K562 (cell line): ENCODE data around the gene LRRC26. TPM values are rescaled to one million over a fixed set of nuclear protein-coding genes. Genes with fewer than 3 reads are reported as not detected.

Experiments used
- JUND ChIP-seq, 2 experiments: IDR thresholded peaks; 2 replicates in 1 of 2; 3 replicates in 1 of 2; pipeline ENCODE4 v1.6.1; 2011; ENCODE audit warnings: borderline replicate concordance in 2 of 2, low read depth in 2 of 2, low read length in 2 of 2, improper control_type of control experiment in 1 of 2, missing biosample characterization in 1 of 2, missing genetic modification characterization in 1 of 2, missing genetic modification reagents in 1 of 2
- MTF1 ChIP-seq: fragments of 250-450 bp; sonication (Bioruptor Pico); IDR thresholded peaks from 2 replicates; pipeline ENCODE4 v1.9.0; 2021; ENCODE audit warnings: moderate library complexity, mild to moderate bottlenecking, inconsistent platforms, borderline replicate concordance
- NBN ChIP-seq: fragments of 450-650 bp; IDR thresholded peaks from 2 replicates; pipeline ENCODE4 v1.6.1; 2016; ENCODE audit warnings: low read depth, mild to moderate bottlenecking
- NFATC3 ChIP-seq: fragments of 450-650 bp; IDR thresholded peaks from 2 replicates; pipeline ENCODE4 v1.6.1; 2017; ENCODE audit warnings: mild to moderate bottlenecking
- NFE2L1 ChIP-seq: fragments of 450-650 bp; IDR thresholded peaks from 2 replicates; pipeline ENCODE4 v1.6.1; 2016; ENCODE audit warnings: missing genetic modification characterization, low read depth, mild to moderate bottlenecking, missing compliant biosample characterization, moderate library complexity, borderline replicate concordance
- SETDB1 ChIP-seq: IDR thresholded peaks from one replicate; pipeline ENCODE4 v1.6.1; 2012; ENCODE audit warnings: low read length, control low read depth, inconsistent platforms
- SMARCE1 ChIP-seq: fragments of 450-650 bp; IDR thresholded peaks from 2 replicates; pipeline ENCODE4 v1.7.1; 2016; ENCODE audit warnings: mild to moderate bottlenecking
- SUPT5H ChIP-seq: fragments of 450-650 bp; IDR thresholded peaks from 2 replicates; pipeline ENCODE4 v1.6.1; 2016
- TCF3 ChIP-seq: sonication (generic); formaldehyde crosslinking; IDR thresholded peaks from 2 replicates; pipeline ENCODE4 v1.4.0; 2020; ENCODE audit warnings: mild to moderate bottlenecking, missing genetic modification reagents
- TOE1 ChIP-seq, 2 experiments: fragments of 450-650 bp in 1 of 2; sonication (generic) in 1 of 2; formaldehyde crosslinking in 1 of 2; IDR thresholded peaks; 2 replicates each; pipeline versions ENCODE4 v1.7.1 to v1.8.0; 2016 to 2022; ENCODE audit warnings: borderline replicate concordance in 2 of 2, mild to moderate bottlenecking in 2 of 2, antibody characterized with exemption in 1 of 2, inconsistent platforms in 1 of 2, low read depth in 1 of 2, missing genetic modification reagents in 1 of 2, moderate library complexity in 1 of 2
- ZFPM2 ChIP-seq: fragments of 250-450 bp; sonication (Bioruptor Pico); IDR thresholded peaks from 2 replicates; pipeline ENCODE4 v1.5.1; 2022; ENCODE audit warnings: mild to moderate bottlenecking
- ZNF143 ChIP-seq: sonication (generic); formaldehyde crosslinking; IDR thresholded peaks from 2 replicates; pipeline ENCODE4 v1.9.0; 2022; ENCODE audit warnings: mild to moderate bottlenecking, missing genetic modification reagents
- polyA plus RNA-seq, 8 experiments: library from polyadenylated mRNA; depleted of rRNA in 4 of 8; stranded (reverse) in 5 of 8; unstranded in 3 of 8; fragments of >200 nt; fragmentation: Nextera tagmentation in 2 of 8; fragmentation: Illumina TruSeq in 1 of 8; extraction: Ambion mirVana in 2 of 8; extraction: Trizol in 1 of 8; gene quantifications; 2 replicates each; pipeline versions ENCODE4 v1.2.1 to v1.2.3, GENCODE V29; 2011 to 2014; ENCODE audit warnings: inconsistent platforms in 1 of 8, missing spikeins in 1 of 8
- total RNA-seq, 7 experiments: library from RNA; depleted of rRNA in 6 of 7; stranded (reverse); fragments of >200 nt in 6 of 7; fragmentation: Illumina TruSeq in 2 of 7; extraction: Trizol in 2 of 7; gene quantifications; 2 replicates each; pipeline versions ENCODE4 v1.2.1 to v1.2.3, GENCODE V29; 2011 to 2021; ENCODE audit warnings: low replicate concordance in 1 of 7
- TF ChIP-seq, protein P1 (sequence below): IDR thresholded peaks from 2 replicates; pipeline ENCODE4 v1.6.1; 2011; ENCODE audit warnings: borderline replicate concordance, low read depth, mild to moderate bottlenecking, moderate library complexity, low read length; ENCODE audit not compliant: insufficient read depth, poor library complexity, severe bottlenecking
- TF ChIP-seq, protein P2 (sequence below): fragments of 150-350 bp; conservative IDR thresholded peaks from 2 replicates; pipeline ENCODE4 v1.6.1; 2014; ENCODE audit warnings: low read length
- TF ChIP-seq, protein P3 (sequence below): sonication (generic); formaldehyde crosslinking; IDR thresholded peaks from 2 replicates; pipeline ENCODE4 v1.8.1; 2023; ENCODE audit warnings: mild to moderate bottlenecking, missing genetic modification reagents
- TF ChIP-seq, protein P4 (sequence below): fragments of 250-450 bp; sonication (Bioruptor Pico); IDR thresholded peaks from 2 replicates; pipeline ENCODE4 v1.5.0; 2020; ENCODE audit warnings: mild to moderate bottlenecking, borderline replicate concordance
- TF ChIP-seq, protein P5 (sequence below): sonication (generic); formaldehyde crosslinking; IDR thresholded peaks from 2 replicates; pipeline ENCODE4 v1.8.1; 2023; ENCODE audit warnings: mild to moderate bottlenecking, missing genetic modification reagents, moderate library complexity

The LRRC26 gene
- total and polyA plus RNA-seq, 9 of the 15 experiments (the other 6 are each of a cell fraction or from before 2014, with no cell fraction given): not detected

DNA sequence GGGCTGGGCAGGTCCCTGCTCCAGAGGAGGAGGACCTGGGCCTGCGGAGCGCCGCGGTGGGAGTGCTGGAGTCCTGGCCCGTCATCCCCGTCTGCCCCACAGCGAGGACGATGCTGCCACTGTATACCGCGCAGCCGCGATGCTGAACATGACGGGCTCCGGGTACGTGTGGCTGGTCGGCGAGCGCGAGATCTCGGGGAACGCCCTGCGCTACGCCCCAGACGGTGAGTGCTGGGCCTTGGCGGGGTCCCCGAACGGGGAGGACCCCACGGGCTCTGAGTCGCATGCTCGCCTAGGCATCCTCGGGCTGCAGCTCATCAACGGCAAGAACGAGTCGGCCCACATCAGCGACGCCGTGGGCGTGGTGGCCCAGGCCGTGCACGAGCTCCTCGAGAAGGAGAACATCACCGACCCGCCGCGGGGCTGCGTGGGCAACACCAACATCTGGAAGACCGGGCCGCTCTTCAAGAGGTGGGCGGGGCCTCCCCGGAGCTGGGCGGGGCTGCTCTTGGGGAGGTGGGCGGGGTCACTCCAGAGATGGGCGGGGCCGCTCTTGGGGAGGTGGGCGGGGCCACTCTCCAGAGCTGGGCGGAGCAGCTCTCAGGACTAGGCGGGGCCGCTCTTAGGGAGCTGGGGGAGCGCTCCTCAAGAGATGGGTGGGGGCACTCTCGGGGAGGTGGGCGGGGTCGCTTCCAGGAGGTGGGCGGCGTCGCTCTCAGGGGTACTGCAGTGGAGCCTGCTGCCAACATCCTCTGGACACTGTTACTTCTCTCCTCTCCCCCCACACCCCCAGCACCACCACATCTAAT, 13.1 kb downstream of the LRRC26 start (continued):
- TF ChIP-seq, protein P1, sequence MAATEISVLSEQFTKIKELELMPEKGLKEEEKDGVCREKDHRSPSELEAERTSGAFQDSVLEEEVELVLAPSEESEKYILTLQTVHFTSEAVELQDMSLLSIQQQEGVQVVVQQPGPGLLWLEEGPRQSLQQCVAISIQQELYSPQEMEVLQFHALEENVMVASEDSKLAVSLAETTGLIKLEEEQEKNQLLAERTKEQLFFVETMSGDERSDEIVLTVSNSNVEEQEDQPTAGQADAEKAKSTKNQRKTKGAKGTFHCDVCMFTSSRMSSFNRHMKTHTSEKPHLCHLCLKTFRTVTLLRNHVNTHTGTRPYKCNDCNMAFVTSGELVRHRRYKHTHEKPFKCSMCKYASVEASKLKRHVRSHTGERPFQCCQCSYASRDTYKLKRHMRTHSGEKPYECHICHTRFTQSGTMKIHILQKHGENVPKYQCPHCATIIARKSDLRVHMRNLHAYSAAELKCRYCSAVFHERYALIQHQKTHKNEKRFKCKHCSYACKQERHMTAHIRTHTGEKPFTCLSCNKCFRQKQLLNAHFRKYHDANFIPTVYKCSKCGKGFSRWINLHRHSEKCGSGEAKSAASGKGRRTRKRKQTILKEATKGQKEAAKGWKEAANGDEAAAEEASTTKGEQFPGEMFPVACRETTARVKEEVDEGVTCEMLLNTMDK: no peak
- TF ChIP-seq, protein P2, sequence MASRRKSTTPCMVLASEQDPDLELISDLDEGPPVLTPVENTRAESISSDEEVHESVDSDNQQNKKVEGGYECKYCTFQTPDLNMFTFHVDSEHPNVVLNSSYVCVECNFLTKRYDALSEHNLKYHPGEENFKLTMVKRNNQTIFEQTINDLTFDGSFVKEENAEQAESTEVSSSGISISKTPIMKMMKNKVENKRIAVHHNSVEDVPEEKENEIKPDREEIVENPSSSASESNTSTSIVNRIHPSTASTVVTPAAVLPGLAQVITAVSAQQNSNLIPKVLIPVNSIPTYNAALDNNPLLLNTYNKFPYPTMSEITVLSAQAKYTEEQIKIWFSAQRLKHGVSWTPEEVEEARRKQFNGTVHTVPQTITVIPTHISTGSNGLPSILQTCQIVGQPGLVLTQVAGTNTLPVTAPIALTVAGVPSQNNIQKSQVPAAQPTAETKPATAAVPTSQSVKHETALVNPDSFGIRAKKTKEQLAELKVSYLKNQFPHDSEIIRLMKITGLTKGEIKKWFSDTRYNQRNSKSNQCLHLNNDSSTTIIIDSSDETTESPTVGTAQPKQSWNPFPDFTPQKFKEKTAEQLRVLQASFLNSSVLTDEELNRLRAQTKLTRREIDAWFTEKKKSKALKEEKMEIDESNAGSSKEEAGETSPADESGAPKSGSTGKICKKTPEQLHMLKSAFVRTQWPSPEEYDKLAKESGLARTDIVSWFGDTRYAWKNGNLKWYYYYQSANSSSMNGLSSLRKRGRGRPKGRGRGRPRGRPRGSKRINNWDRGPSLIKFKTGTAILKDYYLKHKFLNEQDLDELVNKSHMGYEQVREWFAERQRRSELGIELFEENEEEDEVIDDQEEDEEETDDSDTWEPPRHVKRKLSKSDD: no peak
- TF ChIP-seq, protein P3, sequence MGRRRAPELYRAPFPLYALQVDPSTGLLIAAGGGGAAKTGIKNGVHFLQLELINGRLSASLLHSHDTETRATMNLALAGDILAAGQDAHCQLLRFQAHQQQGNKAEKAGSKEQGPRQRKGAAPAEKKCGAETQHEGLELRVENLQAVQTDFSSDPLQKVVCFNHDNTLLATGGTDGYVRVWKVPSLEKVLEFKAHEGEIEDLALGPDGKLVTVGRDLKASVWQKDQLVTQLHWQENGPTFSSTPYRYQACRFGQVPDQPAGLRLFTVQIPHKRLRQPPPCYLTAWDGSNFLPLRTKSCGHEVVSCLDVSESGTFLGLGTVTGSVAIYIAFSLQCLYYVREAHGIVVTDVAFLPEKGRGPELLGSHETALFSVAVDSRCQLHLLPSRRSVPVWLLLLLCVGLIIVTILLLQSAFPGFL (CRISPR knock-in tag): no peak
- TF ChIP-seq TOE1 (IDR thresholded peaks at IDR 0.05; ENCODE audit: borderline replicate concordance): no peak
- TF ChIP-seq TOE1 (CRISPR knock-in tag; IDR thresholded peaks at IDR 0.05; ENCODE audit: borderline replicate concordance, low read depth): no peak
- TF ChIP-seq, protein P4, sequence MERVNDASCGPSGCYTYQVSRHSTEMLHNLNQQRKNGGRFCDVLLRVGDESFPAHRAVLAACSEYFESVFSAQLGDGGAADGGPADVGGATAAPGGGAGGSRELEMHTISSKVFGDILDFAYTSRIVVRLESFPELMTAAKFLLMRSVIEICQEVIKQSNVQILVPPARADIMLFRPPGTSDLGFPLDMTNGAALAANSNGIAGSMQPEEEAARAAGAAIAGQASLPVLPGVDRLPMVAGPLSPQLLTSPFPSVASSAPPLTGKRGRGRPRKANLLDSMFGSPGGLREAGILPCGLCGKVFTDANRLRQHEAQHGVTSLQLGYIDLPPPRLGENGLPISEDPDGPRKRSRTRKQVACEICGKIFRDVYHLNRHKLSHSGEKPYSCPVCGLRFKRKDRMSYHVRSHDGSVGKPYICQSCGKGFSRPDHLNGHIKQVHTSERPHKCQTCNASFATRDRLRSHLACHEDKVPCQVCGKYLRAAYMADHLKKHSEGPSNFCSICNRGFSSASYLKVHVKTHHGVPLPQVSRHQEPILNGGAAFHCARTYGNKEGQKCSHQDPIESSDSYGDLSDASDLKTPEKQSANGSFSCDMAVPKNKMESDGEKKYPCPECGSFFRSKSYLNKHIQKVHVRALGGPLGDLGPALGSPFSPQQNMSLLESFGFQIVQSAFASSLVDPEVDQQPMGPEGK (CRISPR knock-in tag): no peak
- TF ChIP-seq MTF1 (CRISPR knock-in tag): no peak
- TF ChIP-seq ZNF143 (CRISPR knock-in tag): no peak
- no peak for TF ChIP-seq NFATC3
- TF ChIP-seq, protein P5, sequence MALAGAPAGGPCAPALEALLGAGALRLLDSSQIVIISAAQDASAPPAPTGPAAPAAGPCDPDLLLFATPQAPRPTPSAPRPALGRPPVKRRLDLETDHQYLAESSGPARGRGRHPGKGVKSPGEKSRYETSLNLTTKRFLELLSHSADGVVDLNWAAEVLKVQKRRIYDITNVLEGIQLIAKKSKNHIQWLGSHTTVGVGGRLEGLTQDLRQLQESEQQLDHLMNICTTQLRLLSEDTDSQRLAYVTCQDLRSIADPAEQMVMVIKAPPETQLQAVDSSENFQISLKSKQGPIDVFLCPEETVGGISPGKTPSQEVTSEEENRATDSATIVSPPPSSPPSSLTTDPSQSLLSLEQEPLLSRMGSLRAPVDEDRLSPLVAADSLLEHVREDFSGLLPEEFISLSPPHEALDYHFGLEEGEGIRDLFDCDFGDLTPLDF (CRISPR knock-in tag): no peak
- TF ChIP-seq ZFPM2 (CRISPR knock-in tag): no peak
- TF ChIP-seq NBN: no peak
- TF ChIP-seq SMARCE1: no peak
- TF ChIP-seq SUPT5H: no peak
- no peak for TF ChIP-seq SETDB1
- no peak for TF ChIP-seq NFE2L1 (tag)
- no peak for TF ChIP-seq JUND (IDR thresholded peaks at IDR 0.05; ENCODE audit: borderline replicate concordance, low read depth, low read length)
- no peak for TF ChIP-seq JUND (tag; IDR thresholded peaks at IDR 0.05; ENCODE audit: borderline replicate concordance, low read depth, low read length)
- no peak for TF ChIP-seq TCF3
